SKM-1 treated with dmso at 0.1 percent for 144 hours (cell line): ENCODE results near the gene ANKH.

Experiments used
- DNase-seq: peaks from one replicate; lab custom pipeline; 2025; ENCODE audit not compliant: unreplicated experiment; lab: John Stamatoyannopoulos, UW

The ANKH gene

DNA sequence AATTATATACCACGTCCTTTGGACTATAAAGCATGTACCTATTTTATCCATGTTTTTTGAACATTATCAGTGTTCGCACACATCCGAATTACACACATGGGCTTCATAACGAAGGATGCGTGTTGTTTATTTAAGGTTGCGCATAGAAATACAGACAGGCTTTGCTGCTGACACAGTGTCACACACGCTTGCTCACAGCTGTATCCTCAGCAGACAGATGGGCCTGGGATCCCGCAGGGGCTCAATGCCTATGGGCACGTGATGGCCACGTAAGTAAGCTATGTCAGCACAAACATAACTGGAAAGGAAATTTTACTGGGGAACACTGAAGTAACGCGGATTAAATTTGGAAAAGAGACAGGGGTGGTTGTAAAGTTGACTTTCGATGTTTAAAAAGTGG lies 130.4 kb downstream of the ANKH start:
- DNase-seq, result no peak

DNA sequence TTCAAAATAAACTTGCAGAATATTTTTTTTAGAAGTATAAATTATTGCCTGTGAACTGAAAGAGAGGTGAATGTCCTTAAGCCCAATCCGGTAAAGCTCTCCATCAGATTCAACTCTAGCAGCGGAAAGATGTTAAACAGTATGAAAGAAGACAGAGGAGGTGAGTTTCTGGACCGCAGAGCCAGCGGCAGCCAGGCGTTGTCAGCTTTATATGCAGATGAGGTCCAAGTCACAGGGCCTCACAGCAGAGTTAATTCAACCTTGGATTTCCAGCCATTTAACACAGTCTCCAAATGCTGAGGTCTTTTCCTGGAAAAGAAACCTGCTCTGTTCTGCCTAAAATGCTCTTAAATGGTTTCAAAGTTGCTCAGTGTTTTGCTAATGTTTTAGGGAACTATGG lies 131.6 kb downstream of the ANKH start:
- no peak for DNase-seq

DNA sequence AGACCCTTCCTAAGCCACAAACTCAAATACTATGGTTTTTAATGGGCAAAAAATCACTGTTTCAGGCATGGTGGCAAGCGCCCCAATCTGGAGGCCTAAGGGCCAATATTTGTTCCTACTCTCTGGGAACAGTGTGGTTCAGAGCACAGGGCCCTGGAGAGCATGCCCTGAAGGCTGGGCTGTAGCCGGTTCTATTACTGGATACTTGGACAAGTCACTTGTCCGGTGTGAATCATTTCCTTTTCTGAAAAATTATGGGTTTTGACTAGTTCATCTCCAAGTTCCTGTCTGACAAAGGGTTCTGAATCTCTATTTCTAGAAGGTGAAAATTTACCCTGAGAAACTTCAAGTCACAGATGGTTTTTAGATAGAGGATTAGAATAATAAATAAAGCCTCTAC lies 132.0 kb downstream of the ANKH start:
- DNase-seq, result no peak

- no peak for DNase-seq
Measured at GRCh38 chr5:14738050-14738449, 133.5 kb downstream of the ANKH start.

DNA sequence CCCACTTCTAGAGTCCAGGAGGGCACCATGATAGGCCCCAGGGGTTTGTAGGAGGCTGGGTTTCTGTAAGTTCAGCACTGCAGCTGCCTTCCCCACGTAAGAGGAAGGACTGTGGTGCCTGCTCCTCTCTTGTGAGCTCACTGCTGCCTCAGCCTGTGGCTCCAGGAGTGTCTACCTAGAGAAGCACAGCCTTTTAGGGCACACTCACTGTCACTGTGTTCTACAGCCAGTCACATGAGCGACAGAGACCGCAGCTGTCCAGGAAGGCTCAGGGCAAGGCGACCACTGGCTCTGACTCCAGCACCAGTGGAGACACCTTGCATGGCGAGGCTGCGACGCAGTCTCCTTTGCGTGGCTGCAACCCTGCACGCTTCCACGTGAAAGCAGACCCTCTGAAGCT lies 134.3 kb downstream of the ANKH start:
- DNase-seq, result no peak

GRCh38 chr5:14735944-14736343 lies 135.6 kb downstream of the ANKH start:
- DNase-seq, result no peak

- DNase-seq, result no peak
Measured at GRCh38 chr5:14734396-14734795, 137.2 kb downstream of the ANKH start.

DNA sequence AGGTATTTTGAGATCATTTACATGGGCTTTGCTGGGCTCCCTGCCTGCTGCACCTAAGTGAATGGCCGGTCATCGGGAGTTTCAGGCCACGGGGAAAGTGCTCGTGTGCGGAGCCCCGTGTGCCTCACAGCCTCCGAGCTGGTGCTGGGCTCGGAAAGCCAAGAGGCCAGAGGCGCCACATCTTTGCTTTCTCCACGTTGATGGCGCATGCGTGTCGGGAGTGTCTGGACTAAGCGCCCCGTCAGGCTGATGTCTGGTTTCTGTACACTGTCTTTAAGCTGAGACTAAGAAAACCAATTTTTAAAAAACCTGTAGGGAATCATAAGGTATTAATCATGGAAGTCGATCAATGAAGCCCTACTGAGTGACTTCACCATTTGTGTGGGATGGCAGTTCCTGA lies 137.9 kb downstream of the ANKH start:
- DNase-seq, result no peak

DNA sequence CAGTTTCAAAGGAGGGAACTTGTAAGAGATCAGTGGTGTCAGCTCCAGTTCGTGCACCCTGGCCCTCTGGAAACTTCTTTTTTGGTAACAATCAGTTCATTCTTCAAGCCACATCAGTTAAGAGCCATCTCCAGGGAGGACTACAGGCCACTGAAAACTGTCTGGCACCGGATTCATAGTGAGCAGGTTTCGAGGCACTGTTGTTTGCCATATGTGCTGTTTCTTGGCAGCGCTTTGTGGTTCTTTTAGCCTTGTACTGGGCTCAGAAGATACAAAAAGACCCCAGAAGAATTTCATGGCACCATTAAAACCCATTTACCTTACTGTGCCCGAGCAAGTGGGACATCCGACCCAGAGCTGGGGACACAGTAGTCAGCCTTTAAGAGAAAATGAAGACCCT lies 138.6 kb downstream of the ANKH start:
- no peak for DNase-seq

DNA sequence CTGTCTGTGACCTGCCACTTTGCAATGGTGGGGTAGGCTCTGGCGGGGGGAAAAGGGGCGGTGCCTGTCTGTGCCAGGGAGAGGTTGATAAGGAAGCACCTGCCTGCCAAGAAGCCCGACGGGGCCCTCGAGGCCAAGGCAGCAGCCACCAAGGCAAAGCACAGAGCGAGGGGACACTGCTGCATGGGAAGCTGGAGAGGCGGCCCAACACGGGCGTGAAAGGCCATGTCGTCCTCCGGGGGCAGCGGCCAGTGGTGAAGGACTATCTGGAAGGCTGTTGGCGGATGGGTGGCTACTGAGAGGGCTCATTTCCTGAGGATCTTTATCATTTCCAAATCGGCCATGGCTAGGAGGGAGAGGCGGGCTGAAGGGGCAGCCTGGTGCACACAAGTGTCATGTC lies 140.7 kb downstream of the ANKH start:
- DNase-seq, result no peak

GRCh38 chr5:14730466-14730865 lies 141.1 kb downstream of the ANKH start:
- no peak for DNase-seq

GRCh38 chr5:14729448-14730385 lies 141.9 kb downstream of the ANKH start:
- DNase-seq, result no peak

- DNase-seq, result no peak
Measured at GRCh38 chr5:14728459-14728938, 143.1 kb downstream of the ANKH start.

GRCh38 chr5:14727928-14728458 lies 143.6 kb downstream of the ANKH start:
- DNase-seq, result no peak

DNA sequence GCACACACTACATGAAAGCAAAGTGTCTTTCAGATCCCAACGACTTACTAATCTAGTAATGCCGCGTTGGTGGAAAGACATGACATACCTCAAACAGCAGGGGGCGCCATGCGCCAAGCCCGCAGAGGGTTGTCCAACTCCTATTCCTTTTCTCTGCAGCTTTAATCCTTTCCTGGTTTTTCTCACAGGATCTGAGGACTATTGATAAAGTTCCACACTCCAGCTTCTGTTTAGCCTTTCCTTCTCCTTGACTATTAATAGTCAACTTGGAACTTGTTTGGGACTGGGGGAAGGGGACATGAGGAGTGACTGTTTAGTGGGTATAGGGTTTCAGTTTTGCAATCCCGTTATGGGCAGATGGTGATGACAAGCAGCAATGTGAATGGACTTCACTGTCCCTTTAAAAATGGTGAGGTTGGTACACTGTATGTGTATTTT lies 144.1 kb downstream of the ANKH start:
- DNase-seq, result peak; percentile 66

GRCh38 chr5:14726066-14726838 lies 145.3 kb downstream of the ANKH start:
- no peak for DNase-seq

DNA sequence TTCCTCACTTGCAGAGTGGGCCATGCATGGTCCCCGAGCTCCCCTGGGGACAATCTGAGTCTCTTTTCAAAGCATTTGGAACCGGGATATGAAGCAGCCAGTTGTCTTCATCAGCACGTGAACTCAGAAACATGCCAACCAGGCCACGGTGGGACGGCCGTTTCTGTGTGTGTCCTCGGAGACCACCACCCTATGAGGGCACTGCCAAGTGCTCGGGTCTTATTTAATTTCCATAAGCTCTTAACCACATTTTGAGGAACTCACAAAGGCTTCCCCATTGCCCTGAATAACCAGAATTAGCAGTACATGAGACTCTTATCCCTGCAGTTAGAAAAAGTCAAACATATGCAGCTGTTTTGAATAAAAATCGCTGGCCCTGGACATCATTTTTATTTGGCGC lies 146.9 kb downstream of the ANKH start:
- no peak for DNase-seq

DNA sequence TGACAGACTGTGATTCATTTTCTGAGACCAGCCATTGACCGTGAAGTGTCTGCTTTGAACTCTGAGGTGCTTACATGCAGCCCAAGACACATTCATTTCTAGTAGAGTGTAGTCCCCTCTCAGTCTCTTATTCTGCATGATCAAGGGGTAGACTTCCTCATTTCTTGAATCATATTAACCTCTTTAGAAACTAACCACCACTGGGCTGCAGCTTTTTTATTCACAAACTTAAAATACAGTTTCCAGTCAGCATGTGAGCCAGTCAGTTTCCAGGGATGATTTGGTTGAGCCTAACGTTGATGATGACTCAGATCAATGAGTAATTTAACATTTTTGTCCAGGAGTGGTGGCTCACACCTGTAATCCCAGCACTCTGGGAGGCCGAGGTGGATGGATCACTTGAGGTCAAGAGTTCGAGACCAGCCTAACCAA lies 147.9 kb downstream of the ANKH start:
- no peak for DNase-seq

- DNase-seq, result no peak
Measured at GRCh38 chr5:14722923-14723322, 148.7 kb downstream of the ANKH start.

DNA sequence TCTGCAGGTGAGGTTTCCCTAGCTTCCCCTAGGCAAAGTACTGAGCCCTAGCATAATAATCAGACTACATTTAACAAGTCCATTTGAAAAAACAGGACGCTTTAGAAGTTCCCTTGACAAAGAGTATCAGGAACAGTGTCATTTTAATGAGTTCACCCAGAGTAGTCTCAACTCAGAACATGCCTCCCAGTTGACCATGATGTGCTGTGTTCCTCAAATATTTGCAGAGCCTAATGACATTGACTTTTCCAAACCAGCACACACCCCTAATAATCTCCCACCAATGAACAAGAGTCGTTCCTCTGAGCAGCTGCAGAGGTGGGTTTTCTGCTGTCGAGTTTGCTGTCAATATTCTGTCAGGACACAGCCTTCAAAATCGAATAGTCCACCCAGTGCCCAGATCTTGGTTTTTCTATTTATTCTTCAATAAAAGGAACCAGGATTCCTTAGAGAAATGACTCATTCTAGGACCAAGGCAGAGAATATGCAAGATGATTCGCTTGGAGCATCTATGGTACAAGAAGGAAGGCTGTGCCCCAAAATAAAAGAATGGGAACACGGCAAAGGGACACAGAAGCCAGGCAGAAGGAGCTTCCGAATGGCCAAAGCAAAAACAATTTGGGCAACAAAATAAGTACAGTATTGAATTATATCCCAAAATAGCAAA lies 149.5 kb downstream of the ANKH start:
- no peak for DNase-seq

GRCh38 chr5:14720236-14720923 lies 151.2 kb downstream of the ANKH start:
- DNase-seq, result no peak
